ENCODE measurements around the gene NEU2.
"Not testable (repeated sequence)": the region's sequence is repeated elsewhere in the genome, so short reads cannot be mapped to it uniquely, and the experiment has no call there.

NEU2 gene

GRCh38 chr2:233058717-233059546 is 26.5 kb downstream of the NEU2 start:
- no peak for DNase-seq

- DNase-seq, result no peak
Observed at GRCh38 chr2:233059547-233059796, 27.0 kb downstream of the NEU2 start.

- peak; percentile 92 for DNase-seq
Observed at GRCh38 chr2:233059797-233060500, 27.5 kb downstream of the NEU2 start, which contains the start of gene INPP5D. Gene INPP5D (plus strand): TSS chr2:233060342. CDS start chr2:233060479, 137 bp downstream.

GRCh38 chr2:233060501-233060979 is 28.1 kb downstream of the NEU2 start:
- DNase-seq, result no peak

- DNase-seq, result no peak
Observed at GRCh38 chr2:233060980-233061590, 28.6 kb downstream of the NEU2 start.

- no peak for DNase-seq
Observed at GRCh38 chr2:233061591-233062450, 29.3 kb downstream of the NEU2 start.

- DNase-seq, result no peak
Observed at GRCh38 chr2:233062451-233062850, 30.0 kb downstream of the NEU2 start.

- no peak for DNase-seq
Observed at GRCh38 chr2:233062946-233063268, 30.4 kb downstream of the NEU2 start.

GRCh38 chr2:233063269-233063975 is 30.9 kb downstream of the NEU2 start:
- no peak for DNase-seq

- DNase-seq, result no peak
Observed at GRCh38 chr2:233063976-233064411, 31.5 kb downstream of the NEU2 start.

GRCh38 chr2:233064530-233065199 is 32.2 kb downstream of the NEU2 start:
- DNase-seq, result no peak

- not testable (repeated sequence) for DNase-seq
Observed at GRCh38 chr2:233065200-233065589, 32.7 kb downstream of the NEU2 start.

GRCh38 chr2:233065954-233066470 is 33.5 kb downstream of the NEU2 start:
- DNase-seq, result no peak

GRCh38 chr2:233068762-233069418 is 36.4 kb downstream of the NEU2 start:
- no peak for DNase-seq

GRCh38 chr2:233072838-233073237 is 40.4 kb downstream of the NEU2 start:
- DNase-seq, result no peak

- no peak for DNase-seq
Observed at GRCh38 chr2:233074106-233074505, 41.6 kb downstream of the NEU2 start.

GRCh38 chr2:233075141-233075965 is 42.9 kb downstream of the NEU2 start:
- DNase-seq, result no peak

- DNase-seq, result no peak
Observed at GRCh38 chr2:233075966-233076339, 43.5 kb downstream of the NEU2 start.

GRCh38 chr2:233076749-233077148 is 44.3 kb downstream of the NEU2 start:
- DNase-seq, result no peak

GRCh38 chr2:233079473-233079877 is 47.0 kb downstream of the NEU2 start:
- DNase-seq, result no peak
